ENCODE measurements around the gene FRMD7. TPM values are rescaled to one million over a fixed set of nuclear protein-coding genes. Genes with fewer than 3 reads are reported as not detected.

FRMD7 gene
- total RNA-seq, 1 experiment from 2014 or later, result not detected

DNA sequence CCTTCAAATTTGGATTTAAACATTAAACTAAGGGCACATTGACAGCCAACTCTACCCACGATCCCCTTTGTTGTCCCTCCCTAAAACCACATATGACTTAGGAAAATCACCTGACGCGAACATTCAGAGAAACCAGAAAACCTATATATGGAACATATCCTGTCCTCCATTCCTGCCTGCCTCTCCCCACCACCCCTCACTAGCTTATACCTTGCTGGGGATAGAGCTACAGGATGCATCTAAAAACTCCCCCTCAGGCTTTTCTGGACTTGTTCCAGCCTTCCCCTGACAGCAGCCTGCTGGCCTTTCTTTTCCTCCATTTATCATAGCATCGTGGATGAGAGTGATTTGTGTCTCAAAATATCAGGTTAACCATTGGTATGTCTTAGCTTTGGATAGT lies 96.0 kb downstream of the FRMD7 start:
- intact Hi-C loops (cut with micrococcal nuclease; ENCODE audit: unreplicated experiment), result no loop called here
- H3K27ac ChIP-seq (ENCODE audit: low read depth, low read length, poor library complexity, severe bottlenecking), result no peak overlapping the region
- CTCF ChIA-PET, result no interaction called here
- no peak for DNase-seq (ENCODE audit: low spot score)
- H3K36me3 ChIP-seq (ENCODE audit: insufficient read depth, low read length, poor library complexity, severe bottlenecking), result no peaks in the 10 kb centered on the region
- TF ChIP-seq EZH2 (IDR thresholded peaks at IDR 0.05; ENCODE audit: borderline replicate concordance, low read depth, low read length, poor library complexity, severe bottlenecking), result no peak
- TF ChIP-seq, protein P1, sequence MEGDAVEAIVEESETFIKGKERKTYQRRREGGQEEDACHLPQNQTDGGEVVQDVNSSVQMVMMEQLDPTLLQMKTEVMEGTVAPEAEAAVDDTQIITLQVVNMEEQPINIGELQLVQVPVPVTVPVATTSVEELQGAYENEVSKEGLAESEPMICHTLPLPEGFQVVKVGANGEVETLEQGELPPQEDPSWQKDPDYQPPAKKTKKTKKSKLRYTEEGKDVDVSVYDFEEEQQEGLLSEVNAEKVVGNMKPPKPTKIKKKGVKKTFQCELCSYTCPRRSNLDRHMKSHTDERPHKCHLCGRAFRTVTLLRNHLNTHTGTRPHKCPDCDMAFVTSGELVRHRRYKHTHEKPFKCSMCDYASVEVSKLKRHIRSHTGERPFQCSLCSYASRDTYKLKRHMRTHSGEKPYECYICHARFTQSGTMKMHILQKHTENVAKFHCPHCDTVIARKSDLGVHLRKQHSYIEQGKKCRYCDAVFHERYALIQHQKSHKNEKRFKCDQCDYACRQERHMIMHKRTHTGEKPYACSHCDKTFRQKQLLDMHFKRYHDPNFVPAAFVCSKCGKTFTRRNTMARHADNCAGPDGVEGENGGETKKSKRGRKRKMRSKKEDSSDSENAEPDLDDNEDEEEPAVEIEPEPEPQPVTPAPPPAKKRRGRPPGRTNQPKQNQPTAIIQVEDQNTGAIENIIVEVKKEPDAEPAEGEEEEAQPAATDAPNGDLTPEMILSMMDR (conservative IDR thresholded peaks at IDR 0.05; ENCODE audit: low read depth, low read length), result no peak
- H3K9me3 ChIP-seq (ENCODE audit: low read depth, low read length, poor library complexity, severe bottlenecking), result no peaks in the 10 kb centered on the region
- peaks cover 8% of the 10 kb centered on the region for H3K4me1 ChIP-seq (ENCODE audit: insufficient read depth, low read length, poor library complexity, severe bottlenecking)
- POLR2A ChIA-PET (ENCODE audit: low non-redundant PET), result no interaction called here
- no peak overlapping the region for H3K4me3 ChIP-seq (ENCODE audit: low read depth, low read length, poor library complexity, severe bottlenecking)
- no peaks in the 10 kb centered on the region for H3K27me3 ChIP-seq (replicated peaks; ENCODE audit: insufficient read depth, low read depth, low read length, poor library complexity)
- BruUV-seq (replicated peaks), result no TSS peak

DNA sequence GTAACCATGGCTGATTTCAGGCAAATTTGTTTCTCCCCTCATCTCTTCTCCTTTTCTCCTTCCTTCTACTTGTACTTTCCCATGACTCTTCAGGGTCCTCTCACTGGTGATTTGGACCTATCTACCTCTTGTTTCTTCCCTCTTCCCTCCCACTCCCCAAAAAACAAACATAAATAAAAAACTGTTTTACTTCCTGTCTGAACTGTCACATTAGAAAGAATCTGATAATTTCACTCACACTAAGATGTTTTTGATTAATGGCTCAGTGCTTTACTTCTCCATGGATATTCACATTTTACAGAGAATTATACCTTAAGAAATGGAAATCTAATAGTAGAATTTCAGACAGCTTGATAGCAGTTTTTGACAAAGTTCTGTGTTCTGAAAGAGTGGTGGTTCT lies 97.6 kb downstream of the FRMD7 start:
- ChIA-PET POLR2A (ENCODE audit: low non-redundant PET) (no interaction called here), CTCF (no interaction called here)
- no peak overlapping the region for H3K4me3 ChIP-seq (ENCODE audit: low read depth, low read length, poor library complexity, severe bottlenecking)
- H3K27ac ChIP-seq (ENCODE audit: low read depth, low read length, poor library complexity, severe bottlenecking), result no peak overlapping the region
- TF ChIP-seq, protein P1 (conservative IDR thresholded peaks at IDR 0.05; ENCODE audit: low read depth, low read length), result no peak
- TF ChIP-seq EZH2 (IDR thresholded peaks at IDR 0.05; ENCODE audit: borderline replicate concordance, low read depth, low read length, poor library complexity, severe bottlenecking), result no peak
- no TSS peak for BruUV-seq (replicated peaks)
- no peaks in the 10 kb centered on the region for H3K36me3 ChIP-seq (ENCODE audit: insufficient read depth, low read length, poor library complexity, severe bottlenecking)
- peaks cover 3% of the 10 kb centered on the region for H3K27me3 ChIP-seq (replicated peaks; ENCODE audit: insufficient read depth, low read depth, low read length, poor library complexity)
- peaks cover 8% of the 10 kb centered on the region for H3K4me1 ChIP-seq (ENCODE audit: insufficient read depth, low read length, poor library complexity, severe bottlenecking)
- no peak for DNase-seq (ENCODE audit: low spot score)
- no peaks in the 10 kb centered on the region for H3K9me3 ChIP-seq (ENCODE audit: low read depth, low read length, poor library complexity, severe bottlenecking)
- intact Hi-C loops (cut with micrococcal nuclease; ENCODE audit: unreplicated experiment), result no loop called here

Other genes starting within 250 kb of the FRMD7 start
- 60.8 and 61.0 TPM in 2 replicates for gene STK26, start 104.7 kb downstream of the FRMD7 start, total RNA-seq (2021)
- 20.8 and 21.4 TPM in 2 replicates for gene RAP2C, start 91.4 kb upstream of the FRMD7 start, total RNA-seq (2021)

Measured in A673 (cell line).